SK-N-SH (cell line): Measurements from ENCODE around the gene CARTPT.

Experiments used
- CTCF ChIP-seq: fragments of 200-600 bp; sonication (generic); IDR thresholded peaks from 2 replicates; pipeline ENCODE4 v1.6.1; 2017; ENCODE audit warnings: antibody characterized with exemption, mild to moderate bottlenecking, moderate library complexity
- EP300 ChIP-seq, 2 experiments: IDR thresholded peaks; 2 replicates each; pipeline versions ENCODE4 v1.4.0 to v1.6.1; 2012; ENCODE audit warnings: borderline replicate concordance in 1 of 2, low read depth in 1 of 2, low read length in 1 of 2
- EZH2phosphoT487 ChIP-seq: fragments of 200-600 bp; sonication (generic); IDR thresholded peaks from 2 replicates; pipeline ENCODE4 v1.6.1; 2017; ENCODE audit warnings: low read depth, mixed run types, mild to moderate bottlenecking, antibody characterized with exemption, moderate library complexity, borderline replicate concordance
- FOXJ3 ChIP-seq: sonication (generic); formaldehyde crosslinking; IDR thresholded peaks from 2 replicates; pipeline ENCODE4 v1.5.1; 2020; ENCODE audit warnings: mild to moderate bottlenecking, missing genetic modification reagents
- FOXM1 ChIP-seq: IDR thresholded peaks from 2 replicates; pipeline ENCODE4 v1.4.0; 2012; ENCODE audit warnings: low read depth, mild to moderate bottlenecking
- GABPA ChIP-seq: IDR thresholded peaks from 2 replicates; pipeline ENCODE4 v1.4.0; 2012; ENCODE audit warnings: low read depth, mild to moderate bottlenecking
- IRF3 ChIP-seq: fragments of 150-350 bp; IDR thresholded peaks from 2 replicates; pipeline ENCODE4 v1.6.1; 2016; ENCODE audit warnings: mild to moderate bottlenecking, low read depth, low read length
- MXI1 ChIP-seq: IDR thresholded peaks from 2 replicates; pipeline ENCODE4 v1.6.1; 2012; ENCODE audit warnings: mild to moderate bottlenecking, low read depth, low read length, improper control_type of control experiment
- NRF1 ChIP-seq: IDR thresholded peaks from 2 replicates; pipeline ENCODE4 v1.6.1; 2012; ENCODE audit warnings: low read depth, mild to moderate bottlenecking, low read length
- RCOR1 ChIP-seq: fragments of 150-350 bp; IDR thresholded peaks from 2 replicates; pipeline ENCODE4 v1.6.1; 2017; ENCODE audit warnings: antibody characterized with exemption, low read length
- SMC3 ChIP-seq: IDR thresholded peaks from 2 replicates; pipeline ENCODE4 v1.6.1; 2012; ENCODE audit warnings: low read depth, low read length, improper control_type of control experiment
- USF1 ChIP-seq: IDR thresholded peaks from 2 replicates; pipeline ENCODE4 v1.4.0; 2012; ENCODE audit warnings: low read depth, borderline replicate concordance
- TF ChIP-seq, protein P1 (sequence below): IDR thresholded peaks from 2 replicates; pipeline ENCODE4 v1.4.0; 2012; ENCODE audit warnings: low read depth, borderline replicate concordance
- TF ChIP-seq, protein P2 (sequence below): fragments of 150-350 bp; IDR thresholded peaks from 2 replicates; pipeline ENCODE4 v1.6.1; 2017; ENCODE audit warnings: antibody characterized with exemption, low read length, low read depth, borderline replicate concordance

GRCh38 chr5:71769287-71769686 is 50.2 kb downstream of the CARTPT start:
- TF ChIP-seq CTCF (no peak), RCOR1 (no peak), MXI1 (no peak), USF1 (no peak), EZH2phosphoT487 (no peak), FOXJ3 (CRISPR knock-in tag) (no peak), GABPA (no peak), EP300 (IDR thresholded peaks at IDR 0.05; ENCODE audit: borderline replicate concordance in 1 of 2, low read depth in 1 of 2, low read length in 1 of 2) (no peak), FOXM1 (no peak), NRF1 (no peak), SMC3 (no peak), IRF3 (no peak)
- TF ChIP-seq, protein P1, sequence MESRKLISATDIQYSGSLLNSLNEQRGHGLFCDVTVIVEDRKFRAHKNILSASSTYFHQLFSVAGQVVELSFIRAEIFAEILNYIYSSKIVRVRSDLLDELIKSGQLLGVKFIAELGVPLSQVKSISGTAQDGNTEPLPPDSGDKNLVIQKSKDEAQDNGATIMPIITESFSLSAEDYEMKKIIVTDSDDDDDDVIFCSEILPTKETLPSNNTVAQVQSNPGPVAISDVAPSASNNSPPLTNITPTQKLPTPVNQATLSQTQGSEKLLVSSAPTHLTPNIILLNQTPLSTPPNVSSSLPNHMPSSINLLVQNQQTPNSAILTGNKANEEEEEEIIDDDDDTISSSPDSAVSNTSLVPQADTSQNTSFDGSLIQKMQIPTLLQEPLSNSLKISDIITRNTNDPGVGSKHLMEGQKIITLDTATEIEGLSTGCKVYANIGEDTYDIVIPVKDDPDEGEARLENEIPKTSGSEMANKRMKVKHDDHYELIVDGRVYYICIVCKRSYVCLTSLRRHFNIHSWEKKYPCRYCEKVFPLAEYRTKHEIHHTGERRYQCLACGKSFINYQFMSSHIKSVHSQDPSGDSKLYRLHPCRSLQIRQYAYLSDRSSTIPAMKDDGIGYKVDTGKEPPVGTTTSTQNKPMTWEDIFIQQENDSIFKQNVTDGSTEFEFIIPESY, result no peak
- TF ChIP-seq, protein P2, sequence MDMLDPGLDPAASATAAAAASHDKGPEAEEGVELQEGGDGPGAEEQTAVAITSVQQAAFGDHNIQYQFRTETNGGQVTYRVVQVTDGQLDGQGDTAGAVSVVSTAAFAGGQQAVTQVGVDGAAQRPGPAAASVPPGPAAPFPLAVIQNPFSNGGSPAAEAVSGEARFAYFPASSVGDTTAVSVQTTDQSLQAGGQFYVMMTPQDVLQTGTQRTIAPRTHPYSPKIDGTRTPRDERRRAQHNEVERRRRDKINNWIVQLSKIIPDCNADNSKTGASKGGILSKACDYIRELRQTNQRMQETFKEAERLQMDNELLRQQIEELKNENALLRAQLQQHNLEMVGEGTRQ, result no peak
